ENCODE measurements around the gene ACSM6.

The ACSM6 gene

DNA sequence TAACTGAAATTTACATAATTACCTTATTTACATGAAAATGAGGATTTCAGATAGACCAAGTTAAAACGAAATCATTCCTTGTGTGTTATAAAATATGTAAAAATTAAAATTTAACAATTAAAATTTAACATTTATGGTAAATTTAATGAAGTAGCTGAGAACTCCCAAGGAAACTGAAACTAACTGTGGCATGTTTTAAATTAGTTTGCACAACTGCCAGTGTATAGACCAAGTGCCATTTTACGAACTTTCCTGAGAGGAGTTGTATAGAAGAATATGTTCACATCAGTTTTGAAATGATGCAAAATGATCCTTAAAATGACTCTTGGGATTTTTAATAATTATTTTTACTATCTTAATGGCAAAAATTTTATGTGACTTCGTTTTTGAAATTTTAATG lies 73.2 kb downstream of the ACSM6 start:
- TF ChIP-seq POLR2AphosphoS5 (IDR thresholded peaks at IDR 0.05; ENCODE audit: low read depth, low read length) (no peak), TAF1 (IDR thresholded peaks at IDR 0.05; ENCODE audit: borderline replicate concordance, insufficient read depth, low read length) (no peak), FOXP2 (optimal IDR thresholded peaks at IDR 0.05; ENCODE audit: borderline replicate concordance, extremely low read depth, extremely low read length, insufficient read depth) (no peak), SIN3A (IDR thresholded peaks at IDR 0.05; ENCODE audit: borderline replicate concordance, insufficient read depth, low read length) (no peak)
- TF ChIP-seq, protein P1, sequence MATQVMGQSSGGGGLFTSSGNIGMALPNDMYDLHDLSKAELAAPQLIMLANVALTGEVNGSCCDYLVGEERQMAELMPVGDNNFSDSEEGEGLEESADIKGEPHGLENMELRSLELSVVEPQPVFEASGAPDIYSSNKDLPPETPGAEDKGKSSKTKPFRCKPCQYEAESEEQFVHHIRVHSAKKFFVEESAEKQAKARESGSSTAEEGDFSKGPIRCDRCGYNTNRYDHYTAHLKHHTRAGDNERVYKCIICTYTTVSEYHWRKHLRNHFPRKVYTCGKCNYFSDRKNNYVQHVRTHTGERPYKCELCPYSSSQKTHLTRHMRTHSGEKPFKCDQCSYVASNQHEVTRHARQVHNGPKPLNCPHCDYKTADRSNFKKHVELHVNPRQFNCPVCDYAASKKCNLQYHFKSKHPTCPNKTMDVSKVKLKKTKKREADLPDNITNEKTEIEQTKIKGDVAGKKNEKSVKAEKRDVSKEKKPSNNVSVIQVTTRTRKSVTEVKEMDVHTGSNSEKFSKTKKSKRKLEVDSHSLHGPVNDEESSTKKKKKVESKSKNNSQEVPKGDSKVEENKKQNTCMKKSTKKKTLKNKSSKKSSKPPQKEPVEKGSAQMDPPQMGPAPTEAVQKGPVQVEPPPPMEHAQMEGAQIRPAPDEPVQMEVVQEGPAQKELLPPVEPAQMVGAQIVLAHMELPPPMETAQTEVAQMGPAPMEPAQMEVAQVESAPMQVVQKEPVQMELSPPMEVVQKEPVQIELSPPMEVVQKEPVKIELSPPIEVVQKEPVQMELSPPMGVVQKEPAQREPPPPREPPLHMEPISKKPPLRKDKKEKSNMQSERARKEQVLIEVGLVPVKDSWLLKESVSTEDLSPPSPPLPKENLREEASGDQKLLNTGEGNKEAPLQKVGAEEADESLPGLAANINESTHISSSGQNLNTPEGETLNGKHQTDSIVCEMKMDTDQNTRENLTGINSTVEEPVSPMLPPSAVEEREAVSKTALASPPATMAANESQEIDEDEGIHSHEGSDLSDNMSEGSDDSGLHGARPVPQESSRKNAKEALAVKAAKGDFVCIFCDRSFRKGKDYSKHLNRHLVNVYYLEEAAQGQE (IDR thresholded peaks at IDR 0.05; ENCODE audit: insufficient read depth in 1 of 2, low read depth in 2 of 2, low read length in 2 of 2), result no peak

DNA sequence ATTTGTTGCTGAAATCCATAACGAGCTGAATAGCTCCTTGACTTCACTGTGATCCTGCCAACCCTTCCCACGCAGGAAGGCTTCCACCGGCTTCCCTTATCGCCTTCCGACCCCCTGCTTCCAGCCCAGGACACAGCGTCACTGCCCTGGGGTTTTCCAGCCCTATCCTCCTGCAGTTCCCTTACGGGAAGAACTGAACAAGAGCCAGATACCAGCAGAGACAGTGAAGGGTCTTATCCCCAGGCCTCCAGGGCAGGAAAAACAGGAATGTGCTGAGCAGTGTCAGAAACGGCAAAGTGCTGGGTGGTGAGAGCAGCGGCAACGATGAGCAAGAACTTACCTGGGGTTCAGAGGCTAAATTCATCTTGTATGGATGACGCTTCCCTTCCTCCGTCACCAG lies 74.4 kb downstream of the ACSM6 start:
- TF ChIP-seq FOXP2 (optimal IDR thresholded peaks at IDR 0.05; ENCODE audit: borderline replicate concordance, extremely low read depth, extremely low read length, insufficient read depth) (no peak), SIN3A (IDR thresholded peaks at IDR 0.05; ENCODE audit: borderline replicate concordance, insufficient read depth, low read length) (no peak), TAF1 (IDR thresholded peaks at IDR 0.05; ENCODE audit: borderline replicate concordance, insufficient read depth, low read length) (no peak), POLR2AphosphoS5 (IDR thresholded peaks at IDR 0.05; ENCODE audit: low read depth, low read length) (no peak)
- TF ChIP-seq, protein P1 (IDR thresholded peaks at IDR 0.05; ENCODE audit: insufficient read depth in 1 of 2, low read depth in 2 of 2, low read length in 2 of 2), result no peak

DNA sequence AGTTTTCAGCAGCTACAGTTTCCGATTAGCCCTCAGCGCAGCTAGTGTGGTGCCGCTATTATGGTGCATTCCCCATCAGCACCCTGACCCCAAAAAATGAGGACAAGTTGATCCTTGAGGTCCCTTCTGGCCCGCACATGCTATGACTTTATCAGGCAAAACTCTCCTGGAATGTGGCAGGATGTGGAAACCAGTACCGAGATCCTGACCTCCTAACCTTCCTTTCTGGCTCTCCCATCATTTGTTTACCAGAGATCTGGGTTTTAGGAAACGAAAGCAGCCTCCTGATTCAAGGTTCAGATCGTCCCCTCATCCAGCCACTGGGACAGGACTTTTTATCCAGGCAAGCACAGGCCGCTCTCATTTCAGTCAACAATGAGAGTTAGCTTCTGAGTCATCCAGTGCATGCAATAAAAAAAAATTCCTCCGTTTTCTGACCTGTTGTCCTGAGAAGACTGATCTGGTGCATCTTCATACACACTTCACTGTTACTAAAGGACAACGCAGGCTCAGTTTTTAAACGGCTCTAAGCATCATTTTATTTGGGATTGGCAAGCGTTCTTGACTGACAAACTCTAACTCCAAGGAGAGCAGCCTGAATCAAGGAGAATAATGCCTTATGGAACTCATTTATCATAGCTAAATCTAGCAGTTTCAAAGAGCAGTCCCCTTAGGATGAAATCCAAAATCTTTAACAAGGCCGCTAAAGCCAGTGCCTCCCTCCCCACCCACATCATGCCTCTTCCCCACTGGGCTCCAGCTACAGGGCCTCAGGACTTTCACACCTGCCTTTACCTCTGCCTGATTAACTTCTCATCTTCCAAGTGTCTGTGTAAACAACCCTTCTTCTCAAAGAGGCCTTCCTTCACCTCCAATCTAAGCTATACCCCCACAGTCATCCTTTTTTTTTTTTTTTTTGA lies 79.6 kb downstream of the ACSM6 start:
- TF ChIP-seq POLR2AphosphoS5 (IDR thresholded peaks at IDR 0.05; ENCODE audit: low read depth, low read length) (no peak), SIN3A (IDR thresholded peaks at IDR 0.05; ENCODE audit: borderline replicate concordance, insufficient read depth, low read length) (no peak), TAF1 (IDR thresholded peaks at IDR 0.05; ENCODE audit: borderline replicate concordance, insufficient read depth, low read length) (no peak), FOXP2 (optimal IDR thresholded peaks at IDR 0.05; ENCODE audit: borderline replicate concordance, extremely low read depth, extremely low read length, insufficient read depth) (no peak)
- TF ChIP-seq, protein P1 (IDR thresholded peaks at IDR 0.05; ENCODE audit: insufficient read depth in 1 of 2, low read depth in 2 of 2, low read length in 2 of 2), result no peak

DNA sequence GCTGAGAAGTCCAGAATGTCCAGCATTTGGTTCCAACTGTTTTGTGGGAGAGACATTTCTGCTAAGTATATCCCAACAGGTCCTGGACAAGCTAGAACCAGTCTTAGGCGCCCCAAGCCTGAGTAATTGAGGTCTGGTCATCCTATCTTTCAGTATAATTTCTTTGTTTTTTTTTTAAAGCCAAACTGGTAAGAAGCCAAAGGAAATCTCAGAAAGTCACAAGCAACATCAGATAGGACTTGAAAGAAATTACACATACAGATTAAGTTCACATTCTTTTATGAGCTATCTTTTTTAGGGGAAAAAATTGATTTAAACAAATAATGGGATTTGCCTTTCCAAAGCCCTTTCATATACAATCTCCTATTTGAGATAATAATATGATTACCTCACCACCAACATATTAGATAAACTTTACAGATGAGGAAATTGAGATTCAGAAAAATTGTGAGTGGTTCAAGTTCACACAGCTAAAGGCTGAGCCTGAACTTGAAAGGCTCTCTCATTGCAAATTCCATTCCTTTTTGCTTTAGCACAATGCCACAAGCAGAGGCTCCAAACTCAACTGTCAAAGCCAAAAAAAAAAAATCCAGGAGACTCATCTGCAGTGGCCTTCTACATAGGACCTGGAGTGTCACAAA lies 81.8 kb downstream of the ACSM6 start:
- TF ChIP-seq TAF1 (IDR thresholded peaks at IDR 0.05; ENCODE audit: borderline replicate concordance, insufficient read depth, low read length) (no peak), POLR2AphosphoS5 (IDR thresholded peaks at IDR 0.05; ENCODE audit: low read depth, low read length) (no peak), SIN3A (IDR thresholded peaks at IDR 0.05; ENCODE audit: borderline replicate concordance, insufficient read depth, low read length) (no peak), FOXP2 (optimal IDR thresholded peaks at IDR 0.05; ENCODE audit: borderline replicate concordance, extremely low read depth, extremely low read length, insufficient read depth) (no peak)
- TF ChIP-seq, protein P1 (IDR thresholded peaks at IDR 0.05; ENCODE audit: insufficient read depth in 1 of 2, low read depth in 2 of 2, low read length in 2 of 2), result no peak
